Measurements from ENCODE around the gene DNER.

Gene DNER

GRCh38 chr2:229672021-229672420, 42.3 kb downstream of the DNER start:
- no peak overlapping the region for H3K4me3 ChIP-seq (ENCODE audit: control insufficient read depth, low read depth, low read length)
- TF ChIP-seq CTCF (IDR thresholded peaks at IDR 0.05; ENCODE audit: control insufficient read depth, insufficient read depth, low read depth, low read length, missing control alignments): no peak
- no peak for DNase-seq (ENCODE audit: low read depth)

GRCh38 chr2:229669841-229670240, 44.5 kb downstream of the DNER start:
- H3K4me3 ChIP-seq (ENCODE audit: control insufficient read depth, low read depth, low read length): no peak overlapping the region
- no peak for DNase-seq (ENCODE audit: low read depth)
- TF ChIP-seq CTCF (IDR thresholded peaks at IDR 0.05; ENCODE audit: control insufficient read depth, insufficient read depth, low read depth, low read length, missing control alignments): no peak

- DNase-seq (ENCODE audit: low read depth): no peak
- no peak overlapping the region for H3K4me3 ChIP-seq (ENCODE audit: control insufficient read depth, low read depth, low read length)
- TF ChIP-seq CTCF (IDR thresholded peaks at IDR 0.05; ENCODE audit: control insufficient read depth, insufficient read depth, low read depth, low read length, missing control alignments): no peak
Measured at GRCh38 chr2:229666811-229667210, 47.5 kb downstream of the DNER start.

GRCh38 chr2:229665158-229665557, 49.2 kb downstream of the DNER start:
- DNase-seq (ENCODE audit: low read depth): no peak
- no peak overlapping the region for H3K4me3 ChIP-seq (ENCODE audit: control insufficient read depth, low read depth, low read length)
- no peak for TF ChIP-seq CTCF (IDR thresholded peaks at IDR 0.05; ENCODE audit: control insufficient read depth, insufficient read depth, low read depth, low read length, missing control alignments)

- no peak for TF ChIP-seq CTCF (IDR thresholded peaks at IDR 0.05; ENCODE audit: control insufficient read depth, insufficient read depth, low read depth, low read length, missing control alignments)
- no peak overlapping the region for H3K4me3 ChIP-seq (ENCODE audit: control insufficient read depth, low read depth, low read length)
- no peak for DNase-seq (ENCODE audit: low read depth)
Measured at GRCh38 chr2:229661478-229661877, 52.9 kb downstream of the DNER start.

- no peak for DNase-seq (ENCODE audit: low read depth)
- H3K4me3 ChIP-seq (ENCODE audit: control insufficient read depth, low read depth, low read length): no peak overlapping the region
- TF ChIP-seq CTCF (IDR thresholded peaks at IDR 0.05; ENCODE audit: control insufficient read depth, insufficient read depth, low read depth, low read length, missing control alignments): no peak
Measured at GRCh38 chr2:229660951-229661350, 53.4 kb downstream of the DNER start.

- H3K4me3 ChIP-seq (ENCODE audit: control insufficient read depth, low read depth, low read length): no peak overlapping the region
- no peak for TF ChIP-seq CTCF (IDR thresholded peaks at IDR 0.05; ENCODE audit: control insufficient read depth, insufficient read depth, low read depth, low read length, missing control alignments)
- DNase-seq (ENCODE audit: low read depth): no peak
Measured at GRCh38 chr2:229660391-229660790, 54.0 kb downstream of the DNER start.
